HL-60 (cell line): Measurements from ENCODE around the gene THSD7A.

Experiments
- POLR2AphosphoS5 ChIP-seq: IDR thresholded peaks from 2 replicates; pipeline ENCODE4 v1.6.1; 2012; ENCODE audit warnings: low read depth
- TF ChIP-seq, protein P1 (sequence below): IDR thresholded peaks from one replicate; pipeline ENCODE4 v1.5.1; 2011; ENCODE audit warnings: low read length, control low read depth, inconsistent platforms; ENCODE audit not compliant: insufficient read depth

DNA sequence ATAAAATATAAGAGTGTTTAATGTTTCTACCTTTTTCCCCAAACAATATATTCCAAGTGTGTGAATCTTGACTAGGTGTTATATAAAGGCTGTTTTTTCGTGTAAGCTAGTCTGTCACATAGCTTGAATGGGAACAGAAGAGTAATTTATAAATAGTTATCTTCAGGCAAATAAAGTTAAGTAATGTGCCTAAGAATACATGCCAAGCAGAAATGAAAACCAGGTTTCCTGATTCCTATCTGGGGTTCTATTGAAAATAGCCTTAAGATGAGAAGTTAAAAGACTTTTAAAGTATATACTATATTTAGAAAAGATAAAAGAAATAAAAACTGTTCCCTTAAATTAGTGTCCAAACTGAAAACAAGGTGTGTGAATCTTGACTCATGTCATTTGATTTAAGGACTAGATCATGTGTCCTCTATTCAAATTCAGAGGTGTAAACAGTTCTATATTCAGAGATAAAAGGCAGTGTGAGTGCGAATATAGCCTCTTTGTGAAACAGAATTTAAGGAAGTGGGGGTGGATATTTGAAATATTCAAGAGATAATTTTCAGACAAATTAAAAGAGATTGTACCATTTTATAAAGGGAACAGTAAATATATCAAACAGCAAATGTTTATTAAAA lies 247.5 kb downstream of the THSD7A start:
- TF ChIP-seq POLR2AphosphoS5 = no peak
- TF ChIP-seq, protein P1, sequence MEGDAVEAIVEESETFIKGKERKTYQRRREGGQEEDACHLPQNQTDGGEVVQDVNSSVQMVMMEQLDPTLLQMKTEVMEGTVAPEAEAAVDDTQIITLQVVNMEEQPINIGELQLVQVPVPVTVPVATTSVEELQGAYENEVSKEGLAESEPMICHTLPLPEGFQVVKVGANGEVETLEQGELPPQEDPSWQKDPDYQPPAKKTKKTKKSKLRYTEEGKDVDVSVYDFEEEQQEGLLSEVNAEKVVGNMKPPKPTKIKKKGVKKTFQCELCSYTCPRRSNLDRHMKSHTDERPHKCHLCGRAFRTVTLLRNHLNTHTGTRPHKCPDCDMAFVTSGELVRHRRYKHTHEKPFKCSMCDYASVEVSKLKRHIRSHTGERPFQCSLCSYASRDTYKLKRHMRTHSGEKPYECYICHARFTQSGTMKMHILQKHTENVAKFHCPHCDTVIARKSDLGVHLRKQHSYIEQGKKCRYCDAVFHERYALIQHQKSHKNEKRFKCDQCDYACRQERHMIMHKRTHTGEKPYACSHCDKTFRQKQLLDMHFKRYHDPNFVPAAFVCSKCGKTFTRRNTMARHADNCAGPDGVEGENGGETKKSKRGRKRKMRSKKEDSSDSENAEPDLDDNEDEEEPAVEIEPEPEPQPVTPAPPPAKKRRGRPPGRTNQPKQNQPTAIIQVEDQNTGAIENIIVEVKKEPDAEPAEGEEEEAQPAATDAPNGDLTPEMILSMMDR = no peak
